ENCODE measurements around the gene PUS1.

The PUS1 gene

GRCh38 chr12:131917139-131917710, 11.9 kb upstream of the PUS1 start:
- no peak for DNase-seq

- DNase-seq: peak; percentile 50
These were observed 11.3 kb upstream of the PUS1 start for GRCh38 chr12:131917711-131918306.

GRCh38 chr12:131918311-131919050, 10.6 kb upstream of the PUS1 start:
- peak; percentile 44 for DNase-seq

- DNase-seq: no peak
These were observed 10.1 kb upstream of the PUS1 start for GRCh38 chr12:131919051-131919347.

GRCh38 chr12:131919366-131920156, 9.5 kb upstream of the PUS1 start:
- DNase-seq: no peak

- peak; percentile 26 for DNase-seq
These were observed 8.9 kb upstream of the PUS1 start for GRCh38 chr12:131920157-131920508.

- DNase-seq: peak; percentile 32
These were observed 7.9 kb upstream of the PUS1 start for GRCh38 chr12:131920902-131921840.

- DNase-seq: no peak
These were observed 7.0 kb upstream of the PUS1 start for GRCh38 chr12:131921866-131922769.

- no peak for DNase-seq
These were observed 6.3 kb upstream of the PUS1 start for GRCh38 chr12:131922772-131923171.

- DNase-seq: no peak
These were observed 5.8 kb upstream of the PUS1 start for GRCh38 chr12:131923260-131923659.

GRCh38 chr12:131927110-131928079, 1.7 kb upstream of the PUS1 start:
- peak; percentile 37 for DNase-seq

- no peak for DNase-seq
These were observed 881 bp upstream of the PUS1 start for GRCh38 chr12:131928080-131928710.

- DNase-seq: peak; percentile 57
These were observed 743 bp downstream of the PUS1 start for GRCh38 chr12:131929581-131930456.

GRCh38 chr12:131930510-131930909, 1.4 kb downstream of the PUS1 start:
- DNase-seq: no peak

GRCh38 chr12:131933387-131933786, 4.3 kb downstream of the PUS1 start:
- DNase-seq: no peak

GRCh38 chr12:131934535-131934934, 5.5 kb downstream of the PUS1 start:
- no peak for DNase-seq

- no peak for DNase-seq
These were observed 9.0 kb downstream of the PUS1 start for GRCh38 chr12:131938082-131938481.

- DNase-seq: no peak
These were observed 9.9 kb downstream of the PUS1 start for GRCh38 chr12:131939007-131939406.

GRCh38 chr12:131940141-131940547, 11.1 kb downstream of the PUS1 start:
- no peak for DNase-seq

All from 8988T (cell line).